HepG2 (cell line): ENCODE measurements around the gene OR2W3.

Experiments
- KAT8 ChIP-seq: IDR thresholded peaks from 2 replicates; pipeline ENCODE4 v1.6.1; 2016; ENCODE audit warnings: missing genetic modification reagents, missing compliant biosample characterization
- POLR2AphosphoS5 ChIP-seq: IDR thresholded peaks from 2 replicates; pipeline ENCODE4 v1.6.1; 2012; ENCODE audit warnings: low read depth, low read length

DNA sequence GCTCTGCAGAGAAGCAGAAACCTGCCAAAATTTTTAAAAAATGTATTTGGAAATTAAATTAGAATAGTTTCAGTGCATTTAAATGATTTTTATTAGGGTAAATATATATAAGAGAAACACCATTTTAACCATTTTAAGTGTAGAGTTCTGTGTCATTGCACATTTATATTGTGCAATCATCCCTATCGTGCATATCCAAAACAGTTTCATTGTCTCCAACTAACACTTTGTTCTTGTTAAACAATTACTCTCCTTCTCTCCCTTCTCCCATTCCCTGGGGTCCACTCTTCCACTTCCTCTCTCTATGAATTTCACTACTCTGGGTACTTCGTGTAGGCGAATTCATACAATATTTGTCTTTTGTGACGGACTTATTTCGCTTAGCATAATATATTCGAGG lies 47.2 kb downstream of the OR2W3 start:
- TF ChIP-seq POLR2AphosphoS5 (no peak), KAT8 (CRISPR knock-in tag) (no peak)
